SK-N-SH treated with all-trans-retinoic acid at 6 μM for 48 hours (cell line): ENCODE measurements around the gene PCSK5.

Experiments used
- ATAC-seq: fragments of 200-7000 bp; cut with Tn5 transposase; 3 replicates; pipeline ENCODE4 v1.9.1; 2020; ENCODE audit warnings: mild to moderate bottlenecking, moderate library complexity
- ARNTL ChIP-seq: fragments of 450-650 bp; formaldehyde crosslinking; IDR thresholded peaks from 2 replicates; pipeline ENCODE4 v1.5.0; 2020; ENCODE audit warnings: low read depth, mild to moderate bottlenecking, moderate library complexity, borderline replicate concordance
- BACH2 ChIP-seq: fragments of 250-450 bp; sonication (Bioruptor Pico); IDR thresholded peaks from 2 replicates; pipeline ENCODE4 v1.9.0; 2021; ENCODE audit warnings: mild to moderate bottlenecking, borderline replicate concordance
- CREB5 ChIP-seq: fragments of 250-450 bp; sonication (Bioruptor Pico); IDR thresholded peaks from 2 replicates; pipeline ENCODE4 v1.5.1; 2020; ENCODE audit warnings: low read depth, mild to moderate bottlenecking, moderate library complexity
- CSDC2 ChIP-seq: fragments of 250-450 bp; sonication (Bioruptor Pico); IDR thresholded peaks from 2 replicates; pipeline ENCODE4 v1.5.0; 2020; ENCODE audit warnings: mild to moderate bottlenecking, moderate library complexity
- CSRNP3 ChIP-seq: fragments of 250-450 bp; sonication (Bioruptor Pico); IDR thresholded peaks from 2 replicates; pipeline ENCODE4 v1.5.1; 2021; ENCODE audit warnings: mild to moderate bottlenecking, moderate library complexity
- GLIS3 ChIP-seq: fragments of 250-450 bp; sonication (Bioruptor Pico); IDR thresholded peaks from 2 replicates; pipeline ENCODE4 v1.5.0; 2020; ENCODE audit warnings: mild to moderate bottlenecking, moderate library complexity
- ISL1 ChIP-seq: fragments of 250-450 bp; sonication (Bioruptor Pico); IDR thresholded peaks from 2 replicates; pipeline ENCODE4 v2.1.2; 2022; ENCODE audit warnings: mild to moderate bottlenecking, moderate library complexity
- OSR1 ChIP-seq: fragments of 250-450 bp; sonication (Bioruptor Pico); IDR thresholded peaks from 2 replicates; pipeline ENCODE4 v1.8.0; 2022; ENCODE audit warnings: moderate library complexity, mild to moderate bottlenecking, inconsistent platforms
- PATZ1 ChIP-seq: fragments of 250-450 bp; sonication (Bioruptor Pico); IDR thresholded peaks from 2 replicates; pipeline ENCODE4 v1.8.0; 2020; ENCODE audit warnings: mild to moderate bottlenecking, moderate library complexity, borderline replicate concordance
- POU6F1 ChIP-seq: fragments of 250-450 bp; sonication (Bioruptor Pico); IDR thresholded peaks from 2 replicates; pipeline ENCODE4 v1.8.0; 2021; ENCODE audit warnings: low read depth, mild to moderate bottlenecking, moderate library complexity, borderline replicate concordance
- PPARA ChIP-seq: fragments of 250-450 bp; sonication (Bioruptor Pico); IDR thresholded peaks from 2 replicates; pipeline ENCODE4 v1.5.0; 2020; ENCODE audit warnings: mild to moderate bottlenecking, borderline replicate concordance
- SNAI2 ChIP-seq: fragments of 250-450 bp; sonication (Bioruptor Pico); IDR thresholded peaks from 2 replicates; pipeline ENCODE4 v1.5.0; 2020; ENCODE audit warnings: mild to moderate bottlenecking, moderate library complexity
- TCF4 ChIP-seq: fragments of 250-450 bp; sonication (Bioruptor Pico); IDR thresholded peaks from 2 replicates; pipeline ENCODE4 v1.8.0; 2021; ENCODE audit warnings: mild to moderate bottlenecking, moderate library complexity, borderline replicate concordance
- TOX ChIP-seq: fragments of 250-450 bp; sonication (Bioruptor Pico); IDR thresholded peaks from 2 replicates; pipeline ENCODE4 v1.8.0; 2021; ENCODE audit warnings: mild to moderate bottlenecking, moderate library complexity, borderline replicate concordance
- TSHZ2 ChIP-seq: fragments of 250-450 bp; sonication (Bioruptor Pico); IDR thresholded peaks from 2 replicates; pipeline ENCODE4 v1.5.0; 2020; ENCODE audit warnings: mild to moderate bottlenecking, moderate library complexity
- ZC3H10 ChIP-seq: fragments of 250-450 bp; sonication (Bioruptor Pico); IDR thresholded peaks from 2 replicates; pipeline ENCODE4 v1.5.1; 2021; ENCODE audit warnings: mild to moderate bottlenecking, moderate library complexity
- ZFP3 ChIP-seq: fragments of 250-450 bp; sonication (Bioruptor Pico); IDR thresholded peaks from 2 replicates; pipeline ENCODE4 v1.5.0; 2020; ENCODE audit warnings: mild to moderate bottlenecking, moderate library complexity
- ZFP30 ChIP-seq: fragments of 450-650 bp; formaldehyde crosslinking; IDR thresholded peaks from 2 replicates; pipeline ENCODE4 v1.5.0; 2022; ENCODE audit warnings: mild to moderate bottlenecking, moderate library complexity
- ZNF70 ChIP-seq: fragments of 450-650 bp; formaldehyde crosslinking; IDR thresholded peaks from 2 replicates; pipeline ENCODE4 v1.5.0; 2020; ENCODE audit warnings: mild to moderate bottlenecking, moderate library complexity
- ZNF8 ChIP-seq: fragments of 450-650 bp; formaldehyde crosslinking; IDR thresholded peaks from 2 replicates; pipeline ENCODE4 v1.5.0; 2020; ENCODE audit warnings: mild to moderate bottlenecking, moderate library complexity

PCSK5 gene

GRCh38 chr9:76191493-76191892 lies 301.0 kb downstream of the PCSK5 start:
- ATAC-seq: no peak
- TF ChIP-seq SNAI2 (CRISPR knock-in tag) (no peak), PATZ1 (CRISPR knock-in tag) (no peak), TOX (no peak), BACH2 (CRISPR knock-in tag) (no peak)

GRCh38 chr9:76192013-76192412 lies 301.5 kb downstream of the PCSK5 start:
- no peak for ATAC-seq
- no peak for TF ChIP-seq TOX
- TF ChIP-seq TCF4 (CRISPR knock-in tag): no peak
- TF ChIP-seq CREB5 (CRISPR knock-in tag): no peak
- no peak for TF ChIP-seq PPARA (CRISPR knock-in tag)
- no peak for TF ChIP-seq BACH2 (CRISPR knock-in tag)
- no peak for TF ChIP-seq ZFP30 (CRISPR knock-in tag)
- TF ChIP-seq ZC3H10 (CRISPR knock-in tag): no peak

- ATAC-seq: no peak
- TF ChIP-seq ZFP30 (CRISPR knock-in tag) (no peak), ZNF70 (CRISPR knock-in tag) (no peak), CSRNP3 (CRISPR knock-in tag) (no peak), ZFP3 (no peak), ARNTL (CRISPR knock-in tag) (no peak), CREB5 (CRISPR knock-in tag) (no peak), PATZ1 (CRISPR knock-in tag) (no peak), POU6F1 (CRISPR knock-in tag) (no peak), ZNF8 (CRISPR knock-in tag) (no peak), TCF4 (CRISPR knock-in tag) (no peak), TSHZ2 (CRISPR knock-in tag) (no peak), ISL1 (CRISPR knock-in tag) (no peak), ZC3H10 (CRISPR knock-in tag) (no peak), PPARA (CRISPR knock-in tag) (no peak), CSDC2 (no peak), TOX (no peak), OSR1 (CRISPR knock-in tag) (no peak), BACH2 (CRISPR knock-in tag) (no peak), SNAI2 (CRISPR knock-in tag) (no peak), GLIS3 (CRISPR knock-in tag) (no peak)
- TF ChIP-seq, all 23 proteins: peak for 0
Observed at GRCh38 chr9:76194896-76195295, 304.4 kb downstream of the PCSK5 start.
